Tibial nerve (tissue), 3 donors: ENCODE results near the gene DAPK1.

ENCODE experiments used
- EP300 ChIP-seq, 2 donors: sonication (generic); formaldehyde crosslinking; IDR thresholded peaks; one replicate each; pipeline ENCODE4 v1.6.1; 2017; ENCODE audit warnings: antibody characterized with exemption in 2 of 2, mild to moderate bottlenecking in 1 of 2
- POLR2A ChIP-seq, 2 donors: fragments of 450-650 bp; IDR thresholded peaks; one replicate each; pipeline ENCODE4 v1.6.1; 2017; ENCODE audit warnings: antibody characterized with exemption in 2 of 2, mild to moderate bottlenecking in 2 of 2, moderate library complexity in 2 of 2

DNA sequence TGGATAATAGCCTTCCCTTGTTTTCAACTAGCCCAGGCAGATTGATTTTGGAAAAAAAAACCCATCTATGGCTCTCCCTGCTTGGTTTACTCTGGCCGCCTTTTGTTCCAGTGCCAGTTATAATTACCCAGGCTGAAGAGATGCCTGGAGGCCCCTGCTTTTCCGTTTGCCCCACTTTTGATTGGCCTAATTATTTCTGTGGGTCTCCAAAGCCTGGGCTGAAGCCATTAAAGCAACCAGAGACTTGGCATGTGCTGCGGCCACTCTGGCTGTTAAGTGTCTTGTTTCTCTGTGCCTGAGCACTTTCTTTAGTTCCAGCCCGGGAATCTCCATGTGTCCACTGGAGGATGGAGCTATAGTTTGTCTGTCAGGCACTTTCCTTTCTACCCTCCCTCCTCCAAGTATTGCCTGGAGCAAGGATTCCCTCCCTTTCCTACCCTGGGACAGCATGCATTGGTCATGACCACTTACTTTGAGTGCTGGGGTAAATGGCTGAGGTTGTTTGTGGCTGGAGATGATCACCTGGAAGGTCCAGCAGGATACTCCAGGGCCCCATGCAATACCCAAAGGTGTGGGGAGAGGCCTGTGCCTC lies 123.2 kb downstream of the DAPK1 start:
- TF ChIP-seq POLR2A (IDR thresholded peaks at IDR 0.05) = no peak
- no peak for TF ChIP-seq EP300 (IDR thresholded peaks at IDR 0.05)
